A549 (cell line): ENCODE measurements around the gene ERGIC1.

ENCODE experiments used
- BCL3 ChIP-seq: fragments of >200 bp; sonication (Bioruptor Twin); formaldehyde crosslinking; IDR thresholded peaks from 3 replicates; pipeline ENCODE4 v1.6.1; 2016
- CTCF ChIP-seq: fragments of >200 bp; sonication (Bioruptor Twin); formaldehyde crosslinking; IDR thresholded peaks from 3 replicates; pipeline ENCODE4 v1.5.1; 2016
- EHMT2 ChIP-seq: fragments of 200-600 bp; sonication (generic); IDR thresholded peaks from 2 replicates; pipeline ENCODE4 v1.6.1; 2016; ENCODE audit warnings: antibody characterized with exemption, low read depth, mild to moderate bottlenecking, moderate library complexity
- EP300 ChIP-seq, 2 experiments: fragments of >200 bp; sonication (Bioruptor Twin); formaldehyde crosslinking; IDR thresholded peaks; 2 replicates in 1 of 2; 3 replicates in 1 of 2; pipeline ENCODE4 v1.6.1; 2016 to 2017
- ESRRA ChIP-seq: fragments of 150-350 bp; IDR thresholded peaks from 2 replicates; pipeline ENCODE4 v1.6.1; 2014; ENCODE audit warnings: mild to moderate bottlenecking, low read length, borderline replicate concordance
- POLR2A ChIP-seq: IDR thresholded peaks from 2 replicates; pipeline ENCODE4 v1.6.1; 2012; ENCODE audit warnings: mild to moderate bottlenecking, low read length
- USF2 ChIP-seq: fragments of 450-650 bp; IDR thresholded peaks from 2 replicates; pipeline ENCODE4 v1.6.1; 2014; ENCODE audit warnings: antibody characterized with exemption

- TF ChIP-seq USF2 (no peak), CTCF (no peak), BCL3 (no peak), EP300 (IDR thresholded peaks at IDR 0.05) (no peak), EHMT2 (no peak), POLR2A (no peak), ESRRA (no peak)
Observed at GRCh38 chr5:172845576-172845975, 11.5 kb downstream of the ERGIC1 start.
